ENCODE data around the gene RESP18.
A peak's percentile ranks its signal among the peaks of the same experiment; 100 is the strongest.
"Not testable (repeated sequence)": the region's sequence is repeated elsewhere in the genome, so short reads cannot be mapped to it uniquely, and the experiment has no call there.

Gene RESP18

DNA sequence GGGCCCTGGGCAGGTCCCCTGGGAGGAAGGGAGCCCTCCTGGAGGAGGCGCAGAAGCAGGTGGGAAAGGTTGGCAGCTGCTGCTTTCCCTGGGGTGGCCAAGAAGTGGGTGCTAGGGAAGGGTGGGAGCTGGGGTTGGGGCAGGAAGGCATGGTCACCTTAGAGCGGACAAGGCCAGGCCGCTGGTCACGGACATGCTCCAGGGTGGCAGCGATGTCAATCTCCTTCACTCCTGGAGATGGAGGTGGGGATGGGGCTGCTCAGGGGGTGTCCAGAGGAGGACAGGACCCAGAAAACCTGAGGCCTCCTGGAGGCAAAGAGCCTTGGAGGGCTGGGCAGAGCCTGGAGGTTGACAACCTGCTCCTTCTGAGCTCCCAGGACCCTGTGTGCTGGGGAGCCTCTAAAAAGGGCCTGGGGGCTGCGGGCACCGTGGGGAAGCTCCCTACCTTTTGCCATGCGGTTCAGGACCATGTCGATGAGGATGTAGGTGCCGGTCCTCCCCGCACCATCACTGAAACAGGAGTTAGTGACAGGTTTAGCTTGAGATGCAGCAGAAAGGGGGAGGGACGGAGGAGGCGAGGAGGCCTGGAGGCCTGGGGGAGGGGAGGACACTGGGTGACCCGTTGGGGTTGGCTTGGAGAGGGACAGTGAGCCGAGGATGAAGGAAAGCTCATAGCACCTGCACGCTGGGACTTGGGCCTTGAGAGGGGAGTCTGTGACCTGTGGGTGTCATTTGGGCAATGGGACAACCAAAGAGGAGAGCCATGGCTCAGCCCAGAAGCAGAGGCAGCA is 42.0 kb downstream of the RESP18 start:
- no peak for DNase-seq

DNA sequence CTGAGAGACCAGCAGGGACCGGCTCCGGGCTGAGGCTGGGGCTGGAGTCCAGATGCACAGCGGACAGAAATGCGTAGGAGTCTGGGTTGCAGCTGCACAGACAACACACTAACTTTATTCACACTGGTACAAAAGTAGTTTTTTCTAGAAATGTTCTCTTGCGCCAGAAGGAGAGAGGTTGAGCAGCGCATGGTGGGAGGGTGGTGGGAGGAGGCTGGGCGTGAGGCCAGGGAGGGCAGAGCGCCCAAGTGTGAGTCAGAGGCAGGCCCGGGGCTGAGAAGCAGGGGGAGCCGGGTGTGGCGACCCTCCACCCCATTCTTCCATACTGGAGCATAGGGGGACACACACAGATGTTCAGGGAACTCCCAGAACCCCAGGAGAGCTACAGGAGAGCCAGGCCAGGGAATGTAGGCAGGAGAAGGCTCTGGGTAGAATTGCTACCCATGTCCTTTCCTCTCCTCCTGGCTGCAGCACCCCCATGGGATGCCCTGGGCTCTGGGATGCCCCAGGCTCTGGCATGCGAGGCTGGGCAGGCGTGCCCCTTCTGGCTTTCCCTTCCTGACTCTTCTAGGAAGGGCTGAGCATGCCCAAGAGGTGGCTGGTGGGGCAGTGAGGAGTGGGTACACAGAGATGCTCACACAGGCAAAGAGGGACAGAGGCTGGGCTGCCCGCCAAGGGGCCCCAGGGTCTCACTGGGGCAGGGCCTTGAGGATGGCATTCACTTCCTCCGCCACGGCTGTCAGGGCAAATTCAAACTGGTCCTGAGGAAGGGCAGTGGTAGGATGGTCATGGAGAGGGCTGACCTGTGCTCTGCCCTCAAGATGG is 42.8 kb downstream of the RESP18 start:
- DNase-seq, result no peak

DNA sequence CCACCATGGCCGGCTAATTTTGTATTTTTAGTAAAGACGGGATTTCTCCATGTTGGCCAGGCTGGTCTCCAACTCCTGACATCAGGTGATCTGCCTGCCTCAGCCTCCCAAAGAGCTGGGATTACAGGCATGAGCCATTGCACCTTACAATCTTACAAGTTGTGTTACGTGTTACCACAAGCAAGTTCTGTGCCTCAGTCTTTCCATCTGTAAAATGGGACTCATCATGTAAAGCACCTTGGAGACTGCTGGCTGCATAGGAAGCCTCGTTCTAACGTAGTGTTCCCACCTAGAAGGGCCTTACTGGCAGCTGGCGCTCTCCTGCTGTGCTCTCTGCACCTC is 43.4 kb downstream of the RESP18 start:
- DNase-seq, result no peak

DNA sequence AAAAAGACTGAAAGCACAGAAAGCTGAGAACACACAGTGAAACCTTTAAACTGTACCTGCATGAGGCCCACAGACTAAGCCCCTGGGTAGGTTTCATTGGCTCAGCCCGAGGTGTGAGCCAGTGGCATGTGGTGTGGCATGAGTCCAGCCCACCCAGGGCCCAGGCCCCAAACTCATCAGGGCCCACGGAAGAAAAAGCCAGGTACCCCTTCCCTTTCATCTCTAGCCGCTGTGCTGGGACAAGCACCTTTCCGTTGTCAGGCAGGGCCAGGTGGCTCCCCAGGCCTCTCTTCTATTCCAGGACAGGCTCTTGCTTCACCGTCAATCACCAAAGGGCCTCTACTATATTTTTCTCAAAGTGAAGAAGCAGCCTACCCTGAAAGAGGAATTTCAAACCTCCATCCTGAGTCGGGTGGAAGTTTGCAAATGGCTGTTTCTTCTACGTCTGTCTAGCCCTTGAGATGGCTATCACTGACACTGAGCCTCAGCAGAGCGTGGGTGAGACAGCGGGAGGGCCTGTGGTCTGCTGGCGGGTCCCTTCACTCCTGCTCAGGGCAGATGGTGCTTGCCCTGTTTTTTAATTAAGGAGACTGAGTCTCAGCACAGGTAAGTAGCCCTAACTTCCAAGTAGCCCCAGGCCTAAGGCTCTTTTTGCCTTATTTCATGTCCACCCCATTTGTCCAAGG is 44.8 kb downstream of the RESP18 start:
- no peak for DNase-seq

DNA sequence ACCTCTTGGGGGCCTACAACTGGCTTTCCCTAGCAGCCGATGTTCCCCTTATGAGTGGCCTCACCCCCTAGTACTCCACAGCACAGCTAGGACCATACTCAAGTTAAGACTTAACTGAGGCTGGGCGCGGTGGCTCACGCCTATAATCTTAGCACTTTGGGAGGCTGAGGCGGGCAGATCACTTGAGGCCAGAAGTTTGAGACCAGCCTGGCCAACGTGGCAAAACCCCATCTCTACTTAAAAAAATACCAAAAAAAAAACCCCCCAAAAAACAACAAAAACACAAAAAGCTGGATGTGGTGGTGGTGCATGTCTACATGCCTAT is 45.5 kb downstream of the RESP18 start:
- DNase-seq, result not testable (repeated sequence)

DNA sequence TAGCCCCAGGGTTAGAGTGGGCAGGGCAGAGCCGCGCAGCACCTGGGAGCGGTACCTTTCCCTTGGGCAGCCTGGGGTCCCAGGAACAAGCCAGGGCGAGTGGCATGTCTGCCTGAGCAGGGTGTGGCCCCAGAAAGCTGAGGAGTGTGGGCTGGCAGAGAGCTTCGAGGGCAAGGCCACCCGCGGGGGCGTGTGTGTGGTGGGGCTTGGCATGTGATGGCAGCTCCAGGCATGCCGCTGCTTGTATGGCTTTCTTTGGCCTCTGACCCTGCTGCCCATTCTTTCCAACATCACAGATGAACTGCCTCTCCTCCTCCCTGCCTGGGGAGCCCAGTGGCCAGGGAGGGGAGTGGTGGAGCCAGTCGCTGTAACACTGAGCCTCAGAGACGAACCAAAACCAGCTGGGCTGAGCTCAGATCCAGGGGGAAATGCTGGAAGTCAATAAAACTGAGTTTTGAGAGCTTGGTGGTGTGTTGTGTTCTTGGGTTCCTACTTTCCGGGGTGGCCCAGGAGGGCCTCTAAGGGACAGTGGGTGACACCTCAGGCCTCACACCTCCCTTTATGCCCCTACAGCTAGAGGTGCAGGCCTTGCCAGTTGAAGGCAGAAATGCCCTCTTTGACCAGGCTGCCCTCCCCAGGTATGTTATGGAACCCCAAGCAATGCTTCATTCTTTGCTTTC is 46.0 kb downstream of the RESP18 start:
- no peak for DNase-seq

DNA sequence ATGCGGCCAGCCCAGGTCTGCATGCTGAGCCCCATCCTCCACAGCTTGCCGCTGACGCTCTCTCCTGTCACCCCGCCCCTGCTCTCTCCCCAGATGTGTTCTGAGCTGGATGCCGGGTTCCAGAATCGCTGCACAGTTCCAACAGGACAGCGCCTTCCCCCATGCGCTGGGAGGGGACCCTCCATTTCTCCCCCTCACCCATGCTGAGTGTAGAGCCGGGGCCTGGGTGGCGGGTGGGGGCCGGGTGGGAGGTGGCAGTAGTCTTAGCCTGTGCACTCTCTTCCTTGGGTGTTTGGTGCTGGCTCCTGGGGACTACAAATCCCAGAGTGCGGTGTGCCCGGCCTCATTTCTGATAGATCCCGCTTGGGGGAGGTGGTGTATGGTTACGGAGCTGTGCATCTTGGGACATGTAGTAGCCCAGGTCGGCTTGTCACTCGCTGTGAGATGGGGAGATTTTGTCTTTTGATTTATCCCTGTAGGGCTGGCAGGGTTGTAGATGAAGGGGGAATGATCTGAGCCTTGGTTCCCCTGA is 46.6 kb downstream of the RESP18 start:
- no peak for DNase-seq

DNA sequence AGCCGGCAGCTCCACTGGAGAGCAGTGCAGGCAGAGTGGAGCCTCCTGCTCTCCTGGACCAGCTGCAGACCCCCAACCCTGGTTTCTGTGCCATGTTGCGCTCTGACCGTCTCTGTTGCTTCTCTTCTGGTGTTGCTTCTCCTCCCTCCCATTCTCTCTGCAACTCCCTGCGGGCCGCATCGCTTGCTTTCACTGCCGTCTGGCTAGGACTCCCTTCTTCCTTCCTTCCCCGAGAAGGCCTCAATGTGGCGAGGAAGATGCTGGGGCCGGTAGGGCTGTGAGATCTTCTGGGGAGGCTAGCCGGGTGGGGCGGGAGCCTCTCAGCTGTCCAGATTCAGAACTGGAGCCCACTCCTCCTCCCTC is 47.2 kb downstream of the RESP18 start:
- no peak for DNase-seq

DNA sequence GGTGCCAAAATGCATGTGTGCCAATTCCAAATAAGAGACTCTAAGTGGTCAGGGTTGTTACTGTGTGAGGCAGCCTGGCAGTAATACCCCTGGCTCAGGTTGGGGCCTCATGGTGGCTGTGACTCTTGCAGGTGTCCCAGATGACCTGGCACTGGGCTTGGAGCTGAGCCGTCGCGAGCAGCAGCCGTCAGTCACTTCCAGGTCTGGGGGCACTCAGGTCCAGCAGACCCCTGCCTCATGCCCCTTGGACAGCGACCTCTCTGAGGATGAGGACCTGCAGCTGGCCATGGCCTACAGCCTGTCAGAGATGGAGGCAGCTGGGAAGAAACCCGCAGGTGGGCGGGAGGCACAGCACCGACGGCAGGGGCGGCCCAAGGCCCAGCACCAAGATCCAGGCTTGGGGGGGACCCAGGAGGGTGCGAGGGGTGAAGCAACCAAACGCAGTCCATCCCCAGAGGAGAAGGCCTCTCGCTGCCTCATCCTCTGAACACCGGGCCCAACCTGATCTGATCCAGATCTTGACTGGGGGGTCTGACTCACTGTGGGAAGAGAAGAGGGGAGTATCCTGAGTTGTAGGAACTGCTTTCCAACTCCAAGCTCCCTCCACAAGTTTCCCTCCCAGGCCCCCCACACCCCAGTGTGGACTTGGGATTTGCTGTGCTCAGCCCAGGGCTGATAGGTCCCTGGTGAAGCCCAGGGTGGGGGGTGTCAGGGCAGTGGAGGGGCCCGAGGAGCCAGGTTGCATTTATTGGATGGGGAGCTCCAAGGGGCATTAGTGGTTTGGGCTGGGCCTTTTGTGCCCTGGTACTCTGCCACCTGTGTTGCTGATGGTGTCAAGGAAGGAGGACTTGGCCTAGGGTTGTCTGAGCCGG is 47.8 kb downstream of the RESP18 start:
- no peak for DNase-seq

DNA sequence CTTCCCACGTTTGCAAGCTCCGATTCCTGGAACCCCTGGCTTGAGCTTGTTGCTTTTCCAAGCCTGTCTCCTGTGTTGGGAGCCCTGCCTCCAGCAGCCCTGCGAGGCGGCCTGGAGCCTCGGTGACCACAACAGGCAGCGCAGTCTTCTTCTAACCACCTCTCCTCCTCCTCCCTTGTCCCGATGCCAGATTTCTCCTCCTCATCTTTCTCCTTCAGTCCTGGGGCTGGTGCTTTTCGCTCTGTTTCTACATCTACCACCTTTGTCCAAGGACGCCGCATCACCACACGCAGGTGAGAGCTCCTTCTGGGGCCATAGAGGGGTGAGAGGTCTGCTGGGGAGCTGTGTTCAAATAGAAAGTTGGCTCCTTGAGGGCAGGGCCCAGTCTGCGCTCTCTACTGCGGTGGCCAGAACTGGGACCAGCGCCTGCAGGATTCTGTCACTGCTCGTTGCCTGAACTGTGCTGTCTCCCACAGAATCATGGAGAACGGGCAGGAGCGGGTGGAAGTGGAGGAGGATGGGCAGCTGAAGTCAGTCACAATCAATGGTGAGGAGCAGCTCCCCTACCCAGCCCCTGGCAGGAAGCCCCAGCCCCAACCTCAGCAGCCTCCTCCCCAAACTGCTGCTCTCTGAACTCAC is 49.5 kb downstream of the RESP18 start:
- no peak for DNase-seq

DNA sequence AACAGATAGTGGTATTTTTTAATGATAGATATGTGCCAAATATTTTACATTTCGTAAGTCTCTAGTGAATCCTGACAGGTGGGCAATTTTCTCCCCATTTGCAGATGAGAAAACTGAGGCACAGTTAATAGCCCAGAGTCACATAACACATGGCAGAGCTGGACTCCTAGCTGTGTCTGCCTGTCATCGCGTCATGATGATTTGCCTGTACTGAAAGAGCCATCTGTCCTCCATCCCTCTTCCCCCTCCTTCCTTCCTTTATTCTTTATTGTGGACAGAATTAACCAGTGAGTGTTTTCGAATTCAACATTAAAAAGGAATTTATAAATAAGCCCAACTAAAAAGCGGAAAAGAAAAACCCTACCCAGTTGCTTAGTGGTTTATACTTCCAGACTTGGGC is 50.2 kb downstream of the RESP18 start:
- DNase-seq, result no peak

DNA sequence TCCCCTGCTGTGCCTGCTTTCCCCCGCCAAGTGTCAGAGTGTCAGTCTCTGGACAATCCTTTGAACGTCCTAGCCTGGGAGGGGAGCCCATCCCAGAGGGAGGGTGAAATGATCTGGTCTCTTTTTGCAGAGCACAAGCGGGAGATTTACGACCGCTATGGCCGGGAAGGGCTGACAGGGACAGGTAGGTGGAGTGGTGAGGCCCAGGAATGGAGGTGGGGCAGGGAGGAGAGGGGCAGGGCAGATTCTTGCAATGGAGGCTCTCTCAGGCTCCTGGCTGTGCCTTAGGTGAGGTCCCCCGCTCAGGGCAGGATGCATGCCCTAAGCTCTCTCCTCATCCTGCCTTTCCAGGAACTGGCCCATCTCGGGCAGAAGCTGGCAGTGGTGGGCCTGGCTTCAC is 51.0 kb downstream of the RESP18 start:
- DNase-seq, result no peak

DNA sequence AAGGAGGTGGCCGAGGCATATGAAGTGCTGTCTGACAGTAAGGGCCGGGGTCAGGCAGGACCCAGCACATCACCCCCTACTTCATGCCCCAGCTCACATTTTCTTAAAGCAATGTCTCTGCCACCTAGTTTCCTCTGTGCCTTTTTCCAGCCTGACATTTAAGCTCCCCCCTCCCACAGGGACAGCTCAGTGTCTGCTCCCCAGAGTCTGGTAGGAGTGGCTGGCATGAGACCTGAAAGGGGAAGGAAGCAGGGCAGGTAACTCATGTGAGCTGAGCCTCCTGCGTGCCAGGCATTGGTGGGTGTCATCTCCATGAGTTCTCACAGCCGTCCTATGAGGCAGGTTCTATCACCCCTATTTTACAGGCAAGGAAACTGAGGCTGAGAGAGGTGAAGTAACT is 51.9 kb downstream of the RESP18 start:
- DNase-seq, result no peak

DNA sequence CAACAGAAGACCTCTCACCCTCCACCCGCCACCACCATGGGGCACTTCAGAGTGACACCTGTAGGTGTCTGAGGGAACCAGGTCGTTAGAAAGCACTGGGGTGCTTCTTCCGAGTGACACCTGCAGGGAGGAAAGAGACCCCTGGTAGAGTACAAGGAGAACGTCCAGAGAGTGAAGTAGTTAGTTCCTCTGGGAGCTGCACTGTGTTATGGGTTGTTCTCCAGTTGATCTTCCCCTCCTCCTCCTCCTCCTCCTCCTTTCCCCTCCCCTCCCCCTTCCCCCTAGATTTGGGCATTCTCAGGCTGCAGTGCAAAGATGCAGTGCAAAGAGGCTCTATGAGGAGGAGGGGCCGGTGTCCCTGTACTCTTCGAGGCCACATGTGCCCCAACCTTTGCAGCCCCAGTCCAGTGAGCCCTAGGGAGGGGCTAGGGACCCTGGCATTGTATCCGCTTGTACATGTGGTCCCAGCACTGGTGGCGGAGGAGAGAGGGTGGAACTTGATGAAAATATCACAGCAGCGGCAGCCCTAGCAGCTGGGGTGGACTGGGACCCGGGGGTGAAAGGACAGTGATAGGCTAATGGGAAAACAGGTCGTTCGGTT is 52.5 kb downstream of the RESP18 start:
- DNase-seq, result no peak

DNA sequence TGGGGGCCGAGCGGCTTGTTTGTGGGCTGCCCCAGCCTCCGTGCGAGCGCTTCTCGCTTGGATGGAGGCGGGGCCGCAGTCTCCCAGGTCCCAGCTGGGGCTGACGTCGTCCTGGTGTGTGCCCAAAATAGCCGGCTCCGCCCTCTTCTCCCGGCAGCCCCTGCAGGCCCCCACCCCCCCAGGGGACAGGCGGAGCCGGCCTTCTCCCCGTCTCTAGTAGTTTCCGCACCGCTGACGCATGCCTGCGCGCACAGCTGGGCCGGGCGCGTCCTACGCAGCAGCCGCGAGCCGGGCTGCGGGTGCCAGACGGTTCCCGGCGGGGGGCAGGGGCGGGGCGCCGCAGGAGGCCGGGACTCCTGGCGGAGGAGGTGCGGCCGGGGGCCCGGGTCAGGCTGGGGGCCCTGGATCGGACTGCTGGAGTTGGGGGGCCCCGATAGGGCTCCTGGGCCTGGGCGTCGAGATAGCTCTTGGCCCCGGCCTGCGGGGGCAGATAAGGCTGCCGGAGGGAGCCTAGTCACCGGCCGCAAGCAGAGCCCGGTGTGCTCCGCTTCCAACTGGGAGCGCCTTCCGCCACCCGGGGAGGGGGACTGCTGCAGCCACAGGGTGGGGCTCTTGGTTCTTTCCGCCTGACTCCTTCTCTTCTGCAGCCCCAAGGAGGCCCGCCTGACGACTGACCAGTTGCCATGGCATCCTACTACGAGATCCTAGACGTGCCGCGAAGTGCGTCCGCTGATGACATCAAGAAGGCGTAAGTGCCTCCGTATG is 53.2 kb downstream of the RESP18 start, which contains the start of gene DNAJB2:
TSS of gene DNAJB2 (plus strand) at position 216 of the 765 bp plus-strand sequence. CDS start at position 684, 468 bp downstream.
- peak; percentile 100 for DNase-seq

DNA sequence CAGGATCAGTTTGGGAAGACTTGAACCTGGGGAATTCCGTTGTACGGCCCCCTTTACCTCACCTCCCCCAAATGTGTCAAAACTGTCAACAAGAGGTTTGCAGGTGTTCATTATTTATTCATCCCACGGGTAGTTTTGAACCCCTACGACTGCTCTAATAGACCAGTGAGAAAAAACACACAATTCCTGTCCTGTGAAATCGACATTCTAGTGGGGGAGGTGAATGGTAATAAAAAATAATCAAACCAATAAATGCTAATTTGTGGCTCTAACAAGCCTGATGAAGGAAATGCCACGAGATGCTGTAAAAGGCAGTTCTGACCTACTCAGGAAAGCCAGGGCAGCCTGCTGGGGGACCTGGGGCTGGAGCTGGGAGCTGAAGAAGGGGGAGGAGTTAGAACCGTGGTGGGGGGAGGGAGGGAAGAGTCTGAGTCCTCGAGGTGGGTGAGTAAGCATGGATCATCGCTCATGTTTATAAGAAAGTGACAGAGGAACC is 53.8 kb downstream of the RESP18 start:
- no peak for DNase-seq

DNA sequence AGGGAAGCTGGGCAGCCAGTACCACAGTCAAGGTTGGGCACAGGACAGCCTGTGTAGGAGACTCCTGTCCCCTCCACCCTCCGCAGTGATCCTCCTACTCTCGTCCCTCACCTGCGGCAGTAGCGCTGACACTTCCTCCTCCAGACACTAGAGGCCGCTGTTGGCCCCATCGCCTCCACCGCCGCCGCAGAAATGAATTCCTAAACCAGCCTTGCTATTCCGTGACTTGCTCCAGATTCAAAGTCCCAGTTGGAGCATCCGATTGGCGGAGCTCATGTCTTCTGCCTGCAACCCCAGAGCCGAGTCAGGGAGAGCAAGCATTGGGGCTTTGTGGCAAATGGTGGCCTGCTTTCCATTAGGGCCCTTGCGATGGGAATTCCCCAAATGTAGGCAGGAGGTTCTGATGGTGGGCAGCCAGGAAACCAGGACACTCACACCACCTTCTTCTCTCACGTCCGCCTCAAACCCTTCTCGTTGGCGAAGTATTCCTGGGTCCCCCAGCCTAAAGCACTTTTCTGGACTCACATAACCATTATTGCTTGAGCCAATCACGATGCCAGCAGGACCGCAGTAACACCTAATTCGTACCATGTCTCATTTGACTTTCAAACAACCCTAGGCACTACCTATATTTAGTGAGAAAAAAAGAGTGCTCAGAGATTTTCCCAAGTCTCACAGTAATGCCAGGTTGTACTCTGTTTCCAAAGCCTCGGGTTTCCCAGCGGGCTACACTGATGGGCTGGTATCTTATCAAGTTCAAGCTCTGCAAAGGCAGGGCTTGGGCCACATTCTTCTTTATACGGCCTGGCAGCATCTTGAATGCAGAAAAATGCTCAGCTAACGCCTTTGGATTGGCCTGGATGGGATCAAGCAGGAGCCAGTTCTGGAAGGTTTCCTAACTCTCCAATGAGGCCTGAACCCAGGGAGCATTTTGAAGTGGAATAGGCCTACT is 54.6 kb downstream of the RESP18 start:
- DNase-seq, result peak; percentile 74

Measured in CD4-positive, alpha-beta T cell treated with Interferon gamma for 1 hour (primary cell).